SU-DHL-6 (cell line): ENCODE measurements around the gene YTHDC2.

Experiments
- H2AFZ ChIP-seq: fragments of 200-600 bp; sonication (generic); 2 replicates; pipeline ENCODE4 v1.6.1; 2014; ENCODE audit warnings: low read depth, mild to moderate bottlenecking, moderate library complexity, mixed read lengths, antibody characterized with exemption, low read length; ENCODE audit not compliant: severe bottlenecking
- H3F3A ChIP-seq: fragments of 200-600 bp; shearing (Covaris generic); 2 replicates; pipeline ENCODE4 v1.6.0; 2016; ENCODE audit warnings: antibody characterized with exemption, mild to moderate bottlenecking; ENCODE audit not compliant: insufficient read depth
- H3K27ac ChIP-seq: fragments of 200-600 bp; sonication (generic); 2 replicates; pipeline ENCODE4 v1.5.1; 2016; ENCODE audit warnings: low read depth, mild to moderate bottlenecking, low read length, moderate library complexity, mixed read lengths
- H3K27me3 ChIP-seq: fragments of 200-600 bp; sonication (generic), shearing (Covaris generic); 2 replicates; pipeline ENCODE4 v1.6.0; 2014; ENCODE audit warnings: mild to moderate bottlenecking, low read length
- H3K36me3 ChIP-seq: fragments of 200-600 bp; sonication (generic); 2 replicates; pipeline ENCODE4 v1.6.1; 2014; ENCODE audit warnings: mild to moderate bottlenecking, low read length, mixed read lengths
- H3K4me2 ChIP-seq: fragments of 300-600, 200-600 bp; shearing (Covaris generic), sonication (generic); 2 replicates; pipeline ENCODE4 v1.6.0; 2014; ENCODE audit warnings: low read length, low read depth, mild to moderate bottlenecking; ENCODE audit not compliant: poor library complexity, severe bottlenecking
- H3K4me3 ChIP-seq: fragments of 200-600 bp; sonication (generic); 2 replicates; pipeline ENCODE4 v1.5.1; 2014; ENCODE audit warnings: antibody characterized with exemption, low read length, mild to moderate bottlenecking, mixed read lengths; ENCODE audit not compliant: insufficient read depth, poor library complexity, severe bottlenecking
- H3K79me2 ChIP-seq: fragments of 200-600 bp; sonication (generic); 2 replicates; pipeline ENCODE4 v1.6.1; 2014; ENCODE audit warnings: mild to moderate bottlenecking, low read length, moderate library complexity; ENCODE audit not compliant: insufficient read depth
- H3K9ac ChIP-seq: fragments of 200-600 bp; sonication (generic); 2 replicates; pipeline ENCODE4 v1.7.0; 2014; ENCODE audit warnings: mild to moderate bottlenecking, low read length
- H3K9me2 ChIP-seq: fragments of 200-600 bp; sonication (generic); replicated peaks from 2 replicates; pipeline ENCODE4 v1.6.1; 2014; ENCODE audit warnings: low read length; ENCODE audit not compliant: insufficient read depth
- H3K9me3 ChIP-seq: fragments of 200-600 bp; sonication (generic); 2 replicates; pipeline ENCODE4 v1.6.1; 2014; ENCODE audit warnings: low read length, mixed read lengths; ENCODE audit not compliant: insufficient read depth
- H4K20me1 ChIP-seq: fragments of 200-600 bp; sonication (generic); 2 replicates; pipeline ENCODE4 v1.6.1; 2014; ENCODE audit warnings: low read depth, mild to moderate bottlenecking, antibody characterized with exemption, low read length, moderate library complexity, mixed read lengths
- CTCF ChIP-seq: fragments of 200-600 bp; sonication (generic); IDR thresholded peaks from one replicate; pipeline ENCODE4 v1.5.1; 2017; ENCODE audit warnings: antibody characterized with exemption, mild to moderate bottlenecking, low read length, moderate library complexity; ENCODE audit not compliant: insufficient read depth, poor library complexity, severe bottlenecking
- EZH2phosphoT487 ChIP-seq: fragments of 200-600 bp; sonication (generic), shearing (Covaris generic); conservative IDR thresholded peaks from 2 replicates; pipeline ENCODE4 v1.6.1; 2018; ENCODE audit warnings: mild to moderate bottlenecking, antibody characterized with exemption, low read length, moderate library complexity, mixed read lengths

YTHDC2 gene

GRCh38 chr5:113562828-113563400, 49.4 kb downstream of the YTHDC2 start:
- no peaks in the 10 kb centered on the region for H3K9me2 ChIP-seq
- H3K27ac ChIP-seq, result no peak overlapping the region
- no peaks in the 10 kb centered on the region for H3K79me2 ChIP-seq
- H3K36me3 ChIP-seq, result peaks cover 15% of the 10 kb centered on the region; the same call in 1 of the 2 replicates
- no peak overlapping the region for H3K4me3 ChIP-seq
- H2AFZ ChIP-seq, result no peak overlapping the region
- no peaks in the 10 kb centered on the region for H4K20me1 ChIP-seq
- no peaks in the 10 kb centered on the region for H3K27me3 ChIP-seq
- TF ChIP-seq CTCF (no peak), EZH2phosphoT487 (no peak)
- H3K9me3 ChIP-seq, result no peaks in the 10 kb centered on the region
- no peak overlapping the region for H3K4me2 ChIP-seq
- H3K9ac ChIP-seq, result no peak overlapping the region
- H3F3A ChIP-seq, result no peaks in the 10 kb centered on the region

DNA sequence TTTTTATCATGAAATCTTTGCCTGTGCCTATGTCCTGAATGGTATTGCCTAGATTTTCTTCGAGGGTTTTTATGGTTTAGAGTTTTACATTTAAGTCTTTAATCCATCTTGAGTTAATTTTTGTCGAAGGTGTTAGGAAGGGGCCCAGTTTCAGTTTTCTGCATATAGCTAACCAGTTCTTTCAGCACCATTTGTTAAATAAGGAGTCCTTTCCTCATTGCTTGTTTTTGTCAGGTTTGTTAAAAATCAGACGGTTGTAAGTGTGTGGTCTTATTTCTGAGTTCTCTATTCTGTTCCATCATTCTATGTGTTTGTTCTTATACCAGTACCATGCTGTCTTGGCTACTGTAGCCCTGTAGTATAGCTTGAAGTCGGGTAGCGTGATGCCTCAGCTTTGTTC, 55.9 kb downstream of the YTHDC2 start:
- no peaks in the 10 kb centered on the region for H3K79me2 ChIP-seq
- no peak for TF ChIP-seq CTCF

DNA sequence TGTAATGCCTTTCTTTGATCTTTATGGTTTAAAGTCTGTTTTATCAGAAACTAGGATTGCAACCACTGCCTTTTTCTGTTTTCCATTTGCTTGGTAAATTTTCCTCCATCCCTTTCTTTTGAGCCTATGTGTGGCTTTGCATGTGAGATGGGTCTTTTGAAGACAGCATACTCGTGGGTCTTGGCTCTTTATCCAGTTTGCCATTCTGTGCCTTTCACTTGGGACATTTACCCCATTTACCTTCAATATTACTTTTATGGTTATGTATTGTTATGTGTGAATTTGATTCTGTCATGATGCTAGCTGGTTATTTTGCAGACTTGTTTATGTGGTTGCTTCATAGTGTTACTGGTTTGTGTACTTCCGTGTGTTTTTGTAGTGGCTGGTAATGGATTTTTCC, 59.2 kb downstream of the YTHDC2 start:
- Histone ChIP-seq H3K27ac (no peak overlapping the region), H3F3A (peaks cover 4% of the 10 kb centered on the region; the same call in 1 of the 2 replicates), H3K9ac (no peak overlapping the region), H2AFZ (no peak overlapping the region), H3K27me3 (no peaks in the 10 kb centered on the region), H3K79me2 (no peaks in the 10 kb centered on the region), H3K36me3 (peaks cover 7% of the 10 kb centered on the region; the same call in 1 of the 2 replicates), H3K4me2 (no peak overlapping the region), H4K20me1 (no peaks in the 10 kb centered on the region), H3K9me3 (no peaks in the 10 kb centered on the region), H3K4me3 (no peak overlapping the region), H3K9me2 (no peaks in the 10 kb centered on the region)
- no peak for TF ChIP-seq EZH2phosphoT487
- TF ChIP-seq CTCF, result no peak

More for the DNA sequence above, 55.9 kb downstream of the YTHDC2 start:
- H3K4me3 ChIP-seq, result no peak overlapping the region
- H3K9ac ChIP-seq, result no peak overlapping the region
- no peak overlapping the region for H2AFZ ChIP-seq
- no peaks in the 10 kb centered on the region for H4K20me1 ChIP-seq
- H3F3A ChIP-seq, result no peaks in the 10 kb centered on the region
- no peaks in the 10 kb centered on the region for H3K27me3 ChIP-seq
- H3K9me3 ChIP-seq, result no peaks in the 10 kb centered on the region
- H3K27ac ChIP-seq, result no peak overlapping the region
- no peak overlapping the region for H3K4me2 ChIP-seq
- H3K36me3 ChIP-seq, result peaks cover 13% of the 10 kb centered on the region; the same call in 1 of the 2 replicates
- H3K9me2 ChIP-seq, result no peaks in the 10 kb centered on the region
